ENCODE measurements around the gene PHF19. TPM values are rescaled to one million over a fixed set of nuclear protein-coding genes. Genes with fewer than 3 reads are reported as not detected.

Gene PHF19
- total RNA-seq, 1 experiment from 2014 or later: 66.8 TPM

DNA sequence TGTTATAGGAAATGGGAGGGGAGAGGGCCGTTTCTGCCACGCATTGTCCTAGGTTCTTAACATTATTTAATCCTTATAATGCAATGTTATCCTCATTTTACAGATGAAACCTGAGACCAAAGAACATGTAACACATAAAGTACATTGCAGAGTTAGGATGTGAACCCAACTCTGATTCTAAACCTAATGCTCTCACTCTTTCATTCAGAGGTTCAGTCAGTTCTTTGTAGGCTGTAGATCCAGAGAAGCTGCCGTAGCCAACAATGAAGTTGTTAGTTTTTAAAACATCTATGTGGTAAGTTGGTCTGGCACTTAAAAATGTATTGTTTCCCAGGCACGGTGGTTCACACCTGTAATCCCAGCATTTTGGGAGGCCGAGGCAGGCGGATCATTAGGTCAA lies 23.8 kb downstream of the PHF19 start:
- no peaks in the 10 kb centered on the region for H3K27me3 Mint-ChIP-seq (ENCODE audit: low read depth)
- Histone ChIP-seq H3K4ac (ENCODE audit: low read depth, low read length) (no peak overlapping the region), H3K79me1 (ENCODE audit: insufficient read depth, low read depth, low read length, poor library complexity, severe bottlenecking) (no peaks in the 10 kb centered on the region), H3K9me3 (ENCODE audit: control insufficient read depth, low read depth, low read length) (no peaks in the 10 kb centered on the region), H2AK5ac (ENCODE audit: insufficient read length, low read length) (no peak overlapping the region), H4K5ac (ENCODE audit: insufficient read length, low read depth, low read length) (no peak overlapping the region), H4K8ac (replicated peaks; ENCODE audit: insufficient read length, low read depth, low read length) (no peak overlapping the region), H2BK20ac (ENCODE audit: low read depth, low read length, poor library complexity, severe bottlenecking) (no peak overlapping the region), H3K18ac (ENCODE audit: insufficient read length, low read depth, low read length) (no peak overlapping the region), H4K91ac (ENCODE audit: insufficient read length, low read depth, low read length) (no peak overlapping the region), H2BK5ac (ENCODE audit: insufficient read length, low read length) (no peak overlapping the region), H3K27ac (ENCODE audit: insufficient read length, low read depth, low read length) (no peak overlapping the region), H2BK120ac (ENCODE audit: low read depth, low read length, poor library complexity, severe bottlenecking) (no peak overlapping the region), H3K56ac (ENCODE audit: insufficient read length, low read depth, low read length) (no peak overlapping the region), H3K9ac (ENCODE audit: extremely low read depth, insufficient read length, low read length) (no peak overlapping the region), H3K23ac (ENCODE audit: insufficient read length, low read depth, low read length) (no peak overlapping the region), H2AFZ (ENCODE audit: low read length) (no peak overlapping the region), H3K23me2 (ENCODE audit: insufficient read length, low read depth, low read length, poor library complexity, severe bottlenecking) (no peaks in the 10 kb centered on the region), H3K79me2 (ENCODE audit: insufficient read depth, low read length) (no peaks in the 10 kb centered on the region), H4K20me1 (ENCODE audit: control insufficient read depth, insufficient read depth, insufficient read length) (no peaks in the 10 kb centered on the region), H3K4me1 (ENCODE audit: insufficient read depth, low read length) (peaks cover 7% of the 10 kb centered on the region; the same call in 1 of the 2 replicates), H2BK12ac (ENCODE audit: insufficient read length, low read depth, low read length) (no peak overlapping the region), H3K14ac (ENCODE audit: insufficient read depth, low read length) (no peak overlapping the region), H3K4me2 (ENCODE audit: insufficient read depth, insufficient read length, low read length) (no peak overlapping the region), H3T11ph (ENCODE audit: low read length) (no peak overlapping the region), H3K27me3 (ENCODE audit: insufficient read depth, low read length) (no peaks in the 10 kb centered on the region), H2BK15ac (ENCODE audit: low read depth, low read length) (no peak overlapping the region)
- TF ChIP-seq, protein P1, sequence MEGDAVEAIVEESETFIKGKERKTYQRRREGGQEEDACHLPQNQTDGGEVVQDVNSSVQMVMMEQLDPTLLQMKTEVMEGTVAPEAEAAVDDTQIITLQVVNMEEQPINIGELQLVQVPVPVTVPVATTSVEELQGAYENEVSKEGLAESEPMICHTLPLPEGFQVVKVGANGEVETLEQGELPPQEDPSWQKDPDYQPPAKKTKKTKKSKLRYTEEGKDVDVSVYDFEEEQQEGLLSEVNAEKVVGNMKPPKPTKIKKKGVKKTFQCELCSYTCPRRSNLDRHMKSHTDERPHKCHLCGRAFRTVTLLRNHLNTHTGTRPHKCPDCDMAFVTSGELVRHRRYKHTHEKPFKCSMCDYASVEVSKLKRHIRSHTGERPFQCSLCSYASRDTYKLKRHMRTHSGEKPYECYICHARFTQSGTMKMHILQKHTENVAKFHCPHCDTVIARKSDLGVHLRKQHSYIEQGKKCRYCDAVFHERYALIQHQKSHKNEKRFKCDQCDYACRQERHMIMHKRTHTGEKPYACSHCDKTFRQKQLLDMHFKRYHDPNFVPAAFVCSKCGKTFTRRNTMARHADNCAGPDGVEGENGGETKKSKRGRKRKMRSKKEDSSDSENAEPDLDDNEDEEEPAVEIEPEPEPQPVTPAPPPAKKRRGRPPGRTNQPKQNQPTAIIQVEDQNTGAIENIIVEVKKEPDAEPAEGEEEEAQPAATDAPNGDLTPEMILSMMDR (conservative IDR thresholded peaks at IDR 0.05): no peak
- no peak overlapping the region for H3K4me3 Mint-ChIP-seq
- WGBS (ENCODE audit: extremely low coverage, insufficient read length, low lambda C conversion rate): no CpG with 5 or more reads among the region's 6 CpGs
- H3K4me1 Mint-ChIP-seq: peaks cover 23 to 25% of the 10 kb centered on the region in 2 experiments
- DNase-seq: no peak
- H3K27ac Mint-ChIP-seq: peak overlapping the region; percentile 7 to 90 (median 13); a peak in 2 of 7 replicates
- H3K9me3 Mint-ChIP-seq: no peaks in the 10 kb centered on the region
- peaks cover 0 to 14% (median 8%) of the 10 kb centered on the region in 3 experiments; a peak in 4 of 7 replicates for H3K36me3 Mint-ChIP-seq (ENCODE audit: insufficient read depth in 1 of 3, low read depth in 3 of 3)

Data from H9 (cell line).